Endothelial cell of coronary artery (primary cell): Measurements from ENCODE around the gene PSTPIP2. TPM values are rescaled to one million over a fixed set of nuclear protein-coding genes. Genes with fewer than 3 reads are reported as not detected.

Experiments used
- total RNA-seq: library from RNA; depleted of rRNA; stranded (reverse); fragments of >200 nt; gene quantifications from 2 replicates; pipeline ENCODE4 v1.2.3, GENCODE V29; 2014

Gene PSTPIP2
- total RNA-seq: 4.8 TPM in 2 replicates

GRCh38 chr18:46071653-46072375 is at the start of gene PSTPIP2:
Gene PSTPIP2 (minus strand): TSS chr18:46072260. CDS start chr18:46072188, 72 bp downstream.

GRCh38 chr18:46104128-46104911 is 32.3 kb upstream of the PSTPIP2 start, which contains the start of gene HAUS1:
Gene HAUS1 (plus strand): TSS chr18:46104385. CDS start chr18:46104412, 27 bp downstream.

GRCh38 chr18:46097801-46098615 is 25.9 kb upstream of the PSTPIP2 start, which contains the start of gene ATP5F1A:
Gene ATP5F1A (minus strand): TSS chr18:46098296. CDS start chr18:46098231, 65 bp downstream.

GRCh38 chr18:45967007-45967706 is 104.9 kb downstream of the PSTPIP2 start, which contains the start of gene EPG5:
Gene EPG5 (minus strand): TSS chr18:45967329. CDS start chr18:45967239, 90 bp downstream.

Other genes starting within 250 kb of the PSTPIP2 start
- gene SIGLEC15, start 246.6 kb downstream of the PSTPIP2 start, total RNA-seq: under 0.01 TPM in 1 of 2 replicates, not detected in the other
- gene EPG5, start 104.9 kb downstream of the PSTPIP2 start, total RNA-seq: 13.3 and 22.0 TPM in 2 replicates
- gene ATP5F1A, start 26.0 kb upstream of the PSTPIP2 start, total RNA-seq: 619 and 862 TPM in 2 replicates
- gene HAUS1, start 32.1 kb upstream of the PSTPIP2 start, total RNA-seq: 36.8 and 39.7 TPM in 2 replicates